HG03025 (cell line): ENCODE measurements around the gene SUSD1.

Source experiments
- ATAC-seq: cut with Tn5 transposase; IDR thresholded peaks from one replicate; pipeline ENCODE4 v1.9.1; 2021; ENCODE audit warnings: mild to moderate bottlenecking, moderate library complexity; ENCODE audit not compliant: unreplicated experiment, low FRiP score

The SUSD1 gene

DNA sequence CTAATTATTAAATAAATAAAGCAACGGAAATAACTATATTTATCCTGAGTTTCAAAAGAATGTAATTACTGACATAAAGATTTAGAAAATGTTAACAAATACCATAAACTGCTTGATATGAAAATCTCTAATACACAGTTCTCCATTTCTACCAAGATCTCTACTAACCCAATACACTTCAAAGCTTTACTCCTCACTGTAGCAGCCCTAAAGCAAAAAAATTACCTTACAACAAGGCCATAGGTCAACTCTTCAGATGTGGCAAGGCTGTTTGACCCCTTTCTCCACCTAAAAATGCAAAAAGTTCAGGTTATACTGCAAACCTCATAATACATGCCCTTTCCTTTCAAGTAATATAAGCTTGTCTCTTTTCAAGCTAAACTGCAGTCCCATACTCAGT lies 181.8 kb downstream of the SUSD1 start:
- ATAC-seq, result no peak

DNA sequence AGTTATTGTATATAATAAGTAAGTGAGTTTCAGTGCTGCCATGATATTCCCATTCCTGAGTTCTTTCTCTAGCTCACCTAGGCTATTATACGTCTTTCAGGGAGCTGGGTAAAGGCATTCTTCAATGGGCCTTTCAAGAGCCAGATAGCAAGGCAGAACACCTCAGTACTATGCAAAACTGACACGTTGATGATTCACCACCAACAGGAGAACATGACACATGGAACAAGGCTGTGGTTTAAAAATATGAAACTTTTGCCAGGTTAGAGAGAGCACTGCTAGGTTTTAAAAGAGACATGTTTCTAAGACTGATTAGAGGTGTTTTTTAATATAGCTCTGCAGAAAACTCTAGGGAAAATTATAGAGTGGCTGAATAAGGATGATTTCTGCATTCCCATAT lies 182.6 kb downstream of the SUSD1 start:
- ATAC-seq, result peak; percentile 59

DNA sequence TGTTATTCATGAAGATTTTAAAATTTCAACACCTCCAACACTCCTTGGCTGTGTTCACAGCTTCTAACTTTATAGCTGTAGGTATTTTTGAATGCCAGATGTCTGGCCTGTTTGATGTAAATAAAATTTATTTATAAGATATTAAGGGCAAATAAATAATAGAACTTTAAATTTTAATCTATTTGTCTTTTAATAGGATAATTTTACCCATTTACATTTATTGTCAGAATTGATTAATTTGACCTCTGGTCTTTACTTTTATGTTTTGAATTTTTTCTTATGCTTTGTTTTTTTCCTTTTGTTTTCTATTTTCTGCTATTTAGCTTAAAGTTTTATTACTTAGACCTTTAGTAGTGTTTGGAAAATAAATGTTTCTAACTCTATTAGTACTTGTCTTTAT lies 183.9 kb downstream of the SUSD1 start:
- ATAC-seq, result no peak
